ENCODE measurements around the gene CCDC43. TPM values are rescaled to one million over a fixed set of nuclear protein-coding genes. Genes with fewer than 3 reads are reported as not detected.

Gene CCDC43
- total and polyA plus RNA-seq, 2 of the 8 experiments (the other 6 are each of a cell fraction or from before 2014, with no cell fraction given): 4.9 to 38.1 TPM

DNA sequence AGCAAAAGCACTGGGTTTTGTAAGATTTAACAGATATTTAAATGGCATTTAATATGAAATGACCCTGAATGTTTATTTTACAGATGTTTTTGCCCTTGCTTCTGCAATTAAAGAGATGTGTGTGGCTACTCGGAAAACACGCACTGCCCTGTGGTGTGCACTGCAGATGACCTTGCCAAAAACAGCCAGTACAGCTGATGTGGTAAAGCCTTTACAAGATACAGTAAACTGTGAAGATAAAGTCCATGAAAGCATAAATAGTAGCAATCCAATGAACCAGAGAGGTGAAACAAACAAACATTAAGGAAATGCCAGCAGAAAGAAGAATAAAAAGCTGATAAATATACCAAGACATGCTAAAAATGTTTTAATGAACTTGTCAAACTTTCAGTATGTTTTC lies 15.7 kb downstream of the CCDC43 start (continued):
- TF ChIP-seq EZH2 (IDR thresholded peaks at IDR 0.05; ENCODE audit: low read depth, low read length, severe bottlenecking): no peak
- TF ChIP-seq NRF1 (IDR thresholded peaks at IDR 0.05; ENCODE audit: low read depth, low read length): no peak
- no peak for TF ChIP-seq HDAC6 (IDR thresholded peaks at IDR 0.05; ENCODE audit: low read depth, low read length)
- no peak for TF ChIP-seq KDM1A (IDR thresholded peaks at IDR 0.05; ENCODE audit: borderline replicate concordance, low read length)
- TF ChIP-seq POLR2AphosphoS5 (IDR thresholded peaks at IDR 0.05; ENCODE audit: low read depth, low read length): no peak
